H7 (cell line): ENCODE measurements around the gene KCNH1. TPM values are rescaled to one million over a fixed set of nuclear protein-coding genes. Genes with fewer than 3 reads are reported as not detected.
"Not testable (repeated sequence)": the region's sequence is repeated elsewhere in the genome, so short reads cannot be mapped to it uniquely, and the experiment has no call there.

Experiments
- DNase-seq: peaks from one replicate; pipeline ENCODE4 v3.0.0; 2012
- H3K27me3 ChIP-seq: 2 replicates; pipeline ENCODE4 v1.6.0; 2011; ENCODE audit warnings: mild to moderate bottlenecking, low read length; ENCODE audit not compliant: control insufficient read depth, insufficient read depth
- H3K36me3 ChIP-seq: replicated peaks from 2 replicates; pipeline ENCODE4 v1.5.1; 2011; ENCODE audit warnings: low read length; ENCODE audit not compliant: control insufficient read depth, insufficient read depth
- H3K4me3 ChIP-seq: 2 replicates; pipeline ENCODE4 v1.5.1; 2011; ENCODE audit warnings: low read depth, mild to moderate bottlenecking, control low read depth, low read length, moderate library complexity; ENCODE audit not compliant: insufficient read depth
- total RNA-seq: library from RNA; depleted of rRNA; stranded (reverse); fragments of >200 nt; shearing (Covaris generic); gene quantifications from 2 replicates; pipeline ENCODE4 v1.2.3, GENCODE V29; 2014

KCNH1 gene
- total RNA-seq, 1 experiment from 2014 or later: 0.07 TPM

DNA sequence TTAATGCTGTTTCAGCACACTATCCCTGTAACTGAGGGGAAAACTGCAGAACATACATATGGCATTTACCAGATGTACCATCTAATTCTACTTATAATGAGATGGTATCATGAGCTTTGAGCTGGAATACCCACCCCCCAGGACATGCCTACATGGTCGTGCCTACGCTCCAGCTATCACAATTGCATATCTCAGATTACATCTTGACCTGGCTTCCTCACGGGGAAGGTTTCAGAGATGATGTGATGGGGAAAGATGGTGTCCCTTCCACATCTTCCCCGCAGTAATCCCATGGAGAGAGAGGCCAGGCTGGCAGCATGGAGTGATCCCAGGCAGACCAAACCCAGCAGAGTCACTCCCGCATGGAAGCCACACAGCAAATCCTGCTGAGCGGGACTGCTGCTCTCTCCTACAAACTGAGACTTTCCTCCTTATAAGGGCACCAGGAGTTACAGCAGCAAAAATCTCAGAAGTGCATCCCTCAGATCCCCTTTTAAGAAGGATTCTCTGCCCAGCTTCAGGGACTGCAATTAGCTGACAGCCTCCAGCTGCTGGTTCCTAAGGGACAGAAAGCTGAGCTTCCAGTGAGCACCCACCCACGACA is 67.1 kb downstream of the KCNH1 start:
- H3K36me3 ChIP-seq: no peaks in the 10 kb centered on the region
- H3K4me3 ChIP-seq: no peak overlapping the region
- H3K27me3 ChIP-seq: no peaks in the 10 kb centered on the region
- no peak for DNase-seq

- not testable (repeated sequence) for DNase-seq
These were observed 92.1 kb downstream of the KCNH1 start for GRCh38 chr1:211041838-211042237.

GRCh38 chr1:211037095-211037494 is 96.9 kb downstream of the KCNH1 start:
- no peak for DNase-seq
- no peak overlapping the region for H3K4me3 ChIP-seq
- H3K27me3 ChIP-seq: no peaks in the 10 kb centered on the region
- no peaks in the 10 kb centered on the region for H3K36me3 ChIP-seq

More at GRCh38 chr1:211041838-211042237, 92.1 kb downstream of the KCNH1 start:
- H3K36me3 ChIP-seq, H3K27me3 ChIP-seq, H3K4me3 ChIP-seq: not testable (repeated sequence)

DNA sequence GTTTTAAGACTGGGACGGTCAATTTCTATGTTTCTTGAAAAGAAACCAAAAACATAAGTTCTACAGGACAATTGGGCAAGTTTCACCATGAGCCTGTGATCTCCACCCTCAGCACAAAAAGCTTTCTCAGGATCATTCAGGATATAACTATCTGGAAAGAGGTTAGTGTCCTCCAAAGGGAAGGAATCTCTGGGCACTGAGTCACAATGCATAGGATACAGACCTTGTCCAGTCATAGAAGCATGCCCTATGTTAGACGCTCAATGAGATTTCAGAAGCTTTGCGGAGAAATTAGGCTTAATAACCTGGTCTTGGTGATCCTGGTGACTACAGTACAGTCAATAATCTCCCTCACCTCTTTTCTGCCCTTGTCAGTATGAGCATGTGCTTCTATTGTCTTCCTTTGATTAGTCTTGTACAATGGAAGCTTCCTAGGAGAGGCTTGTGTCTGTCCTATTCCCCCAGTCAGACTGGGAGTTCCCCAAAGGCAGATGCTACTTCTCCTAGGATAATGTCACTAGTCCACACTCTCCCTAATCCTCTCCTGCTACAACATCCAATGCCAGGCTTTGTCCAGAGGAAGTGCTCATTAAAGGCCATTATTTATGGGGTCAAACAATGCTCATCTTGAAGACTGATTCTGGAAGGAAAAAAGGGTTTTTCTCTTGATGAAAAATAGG is 97.4 kb downstream of the KCNH1 start:
- H3K4me3 ChIP-seq: no peak overlapping the region
- H3K36me3 ChIP-seq: no peaks in the 10 kb centered on the region
- no peaks in the 10 kb centered on the region for H3K27me3 ChIP-seq
- DNase-seq: no peak

DNA sequence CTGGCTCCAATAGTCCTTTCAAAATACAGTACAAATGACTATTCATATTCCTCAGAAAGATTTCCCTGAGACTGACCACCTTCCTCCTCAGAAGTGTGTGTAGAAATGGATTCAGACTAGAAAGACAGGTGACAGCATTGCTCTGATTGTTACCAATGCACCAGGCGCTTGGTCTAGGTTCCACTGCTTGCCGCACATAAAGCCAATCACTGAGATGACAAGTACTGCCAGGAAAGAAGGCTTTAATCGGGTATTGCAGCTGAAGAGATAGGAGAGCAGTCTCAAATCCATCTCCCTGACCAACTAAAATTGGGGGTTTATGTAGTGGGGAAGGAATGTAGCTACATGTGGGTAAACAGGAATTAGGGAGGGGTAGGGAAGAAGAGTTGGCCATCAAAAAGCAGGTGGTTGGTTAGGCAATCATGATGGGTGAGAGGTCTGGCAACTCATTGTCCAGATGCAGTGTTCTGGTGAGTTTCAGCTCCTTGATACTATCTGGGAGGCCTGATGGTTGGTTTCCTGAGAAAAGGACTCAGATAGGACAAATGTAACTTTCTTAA is 98.0 kb downstream of the KCNH1 start:
- Histone ChIP-seq H3K4me3 (no peak overlapping the region), H3K36me3 (no peaks in the 10 kb centered on the region), H3K27me3 (no peaks in the 10 kb centered on the region)
- no peak for DNase-seq

- no peak for DNase-seq
- Histone ChIP-seq H3K4me3 (no peak overlapping the region), H3K27me3 (no peaks in the 10 kb centered on the region), H3K36me3 (no peaks in the 10 kb centered on the region)
These were observed 99.9 kb downstream of the KCNH1 start for GRCh38 chr1:211033921-211034525.

DNA sequence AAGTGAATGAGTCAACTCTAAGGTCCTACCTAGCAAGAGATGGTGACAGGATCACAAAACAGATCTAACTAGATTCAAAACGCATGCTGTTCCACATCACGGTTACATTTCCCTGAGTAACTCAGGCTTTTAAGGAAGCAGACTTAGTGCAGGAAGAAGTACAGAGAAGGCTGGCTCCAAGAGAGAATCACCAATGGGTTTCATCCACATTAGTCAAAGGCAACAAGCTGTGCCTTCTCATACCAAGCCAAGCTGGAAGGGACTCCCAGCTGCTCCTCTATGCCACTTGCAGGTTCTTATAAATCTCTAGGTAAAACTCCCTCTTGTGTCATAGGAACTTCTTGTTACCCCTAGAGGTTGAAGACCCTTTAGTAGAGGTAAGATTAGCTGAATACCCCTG is 109.0 kb downstream of the KCNH1 start:
- Histone ChIP-seq H3K36me3 (no peaks in the 10 kb centered on the region), H3K4me3 (no peak overlapping the region), H3K27me3 (no peaks in the 10 kb centered on the region)
- no peak for DNase-seq

GRCh38 chr1:211019266-211019665 is 114.7 kb downstream of the KCNH1 start:
- H3K4me3 ChIP-seq: no peak overlapping the region
- no peaks in the 10 kb centered on the region for H3K36me3 ChIP-seq
- no peaks in the 10 kb centered on the region for H3K27me3 ChIP-seq
- no peak for DNase-seq

GRCh38 chr1:211018690-211019089 is 115.3 kb downstream of the KCNH1 start:
- Histone ChIP-seq H3K27me3 (no peaks in the 10 kb centered on the region), H3K4me3 (no peak overlapping the region), H3K36me3 (no peaks in the 10 kb centered on the region)
- no peak for DNase-seq

DNA sequence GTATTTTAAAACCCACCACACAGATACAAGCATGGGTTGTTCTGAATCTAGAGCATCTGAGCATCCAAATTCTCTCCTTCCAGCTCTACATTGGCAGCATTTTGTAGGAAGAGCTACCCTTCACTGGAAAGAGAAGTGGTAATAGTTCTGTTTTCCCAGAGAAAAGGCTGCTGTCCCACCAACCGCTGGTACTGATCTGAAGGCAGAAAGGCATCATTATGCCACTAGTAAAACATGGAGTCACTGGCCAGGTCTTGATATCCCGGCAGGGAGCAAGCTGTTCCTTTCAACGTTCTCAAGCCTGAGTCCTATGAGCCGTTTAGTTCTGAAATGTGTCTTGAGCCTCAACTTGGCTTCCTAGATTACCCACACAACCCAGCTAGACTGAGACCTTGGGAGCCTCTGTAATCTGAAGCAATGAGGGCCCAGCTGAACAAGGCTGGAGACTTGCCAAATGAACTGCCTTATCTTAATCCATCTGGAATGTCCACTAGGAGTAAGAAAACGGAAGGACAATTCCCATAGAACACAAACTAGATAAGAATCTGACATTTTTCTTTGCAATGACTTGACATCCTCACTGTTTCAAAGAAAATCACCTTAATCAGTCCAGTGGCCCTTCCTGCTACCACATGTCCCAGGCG is 116.8 kb downstream of the KCNH1 start:
- Histone ChIP-seq H3K27me3 (no peaks in the 10 kb centered on the region), H3K36me3 (no peaks in the 10 kb centered on the region), H3K4me3 (no peak overlapping the region)
- no peak for DNase-seq

DNA sequence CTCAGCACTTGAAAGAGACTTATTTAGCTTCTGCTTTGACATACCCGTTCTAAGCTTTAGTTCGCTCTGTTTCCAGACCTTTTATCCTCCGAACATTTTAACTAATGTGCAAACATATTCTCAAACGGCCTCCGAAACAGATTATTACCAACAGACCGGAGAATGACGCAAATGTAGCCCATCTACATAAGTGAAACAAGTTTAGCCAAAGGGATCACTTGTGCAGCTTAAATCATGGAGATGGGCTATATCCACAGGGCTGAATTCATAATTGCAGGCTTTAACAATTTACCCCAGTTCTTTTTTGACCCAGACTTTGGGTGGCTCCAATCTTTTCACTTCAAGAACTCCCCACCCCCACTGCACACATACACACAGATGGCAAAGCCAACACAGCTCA is 119.7 kb downstream of the KCNH1 start:
- Histone ChIP-seq H3K4me3 (no peak overlapping the region), H3K36me3 (no peaks in the 10 kb centered on the region), H3K27me3 (no peaks in the 10 kb centered on the region)
- no peak for DNase-seq

DNA sequence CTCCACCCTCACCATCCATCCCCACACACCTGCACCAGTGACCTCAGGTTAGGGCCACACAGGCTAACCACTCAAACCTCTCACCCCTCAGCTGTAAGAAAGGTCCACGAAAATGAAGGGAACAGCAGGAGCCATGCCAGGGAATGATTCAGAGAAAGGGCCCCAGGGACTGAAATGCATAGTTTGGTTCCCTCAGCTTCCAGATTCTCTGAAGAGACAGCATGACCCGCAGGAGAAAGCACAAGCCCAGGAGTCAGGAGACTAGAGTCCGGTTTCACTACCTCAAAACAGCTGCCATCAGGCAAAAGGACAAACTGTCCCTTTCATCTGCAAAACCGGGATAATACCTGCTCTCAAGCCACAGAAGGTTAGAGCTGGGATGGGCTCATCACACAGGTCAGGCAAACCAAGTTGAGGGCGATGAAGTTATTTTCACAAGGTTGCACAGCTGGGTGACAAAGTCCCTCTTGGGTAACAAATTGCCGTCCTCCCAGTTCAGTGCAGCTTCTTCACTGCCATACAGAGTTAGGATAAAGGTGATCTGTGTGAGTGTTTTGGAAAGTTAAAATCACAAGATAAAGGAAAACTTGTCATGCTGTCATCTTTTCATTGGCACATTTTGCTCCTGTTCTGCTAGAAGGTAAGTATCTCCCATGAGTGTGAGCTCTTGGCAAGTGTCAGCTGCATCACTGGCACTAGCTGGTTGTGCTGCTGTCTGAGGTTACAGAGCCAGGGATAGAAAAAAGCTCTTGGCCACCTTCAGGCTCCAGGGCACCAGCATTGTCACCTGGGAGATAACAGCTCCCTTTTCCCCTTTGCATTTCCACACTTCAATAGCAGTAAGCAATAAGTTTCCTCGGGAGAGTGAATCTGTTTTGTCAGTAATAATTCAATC is 120.4 kb downstream of the KCNH1 start:
- Histone ChIP-seq H3K4me3 (no peak overlapping the region), H3K27me3 (no peaks in the 10 kb centered on the region), H3K36me3 (no peaks in the 10 kb centered on the region)
- no peak for DNase-seq

DNA sequence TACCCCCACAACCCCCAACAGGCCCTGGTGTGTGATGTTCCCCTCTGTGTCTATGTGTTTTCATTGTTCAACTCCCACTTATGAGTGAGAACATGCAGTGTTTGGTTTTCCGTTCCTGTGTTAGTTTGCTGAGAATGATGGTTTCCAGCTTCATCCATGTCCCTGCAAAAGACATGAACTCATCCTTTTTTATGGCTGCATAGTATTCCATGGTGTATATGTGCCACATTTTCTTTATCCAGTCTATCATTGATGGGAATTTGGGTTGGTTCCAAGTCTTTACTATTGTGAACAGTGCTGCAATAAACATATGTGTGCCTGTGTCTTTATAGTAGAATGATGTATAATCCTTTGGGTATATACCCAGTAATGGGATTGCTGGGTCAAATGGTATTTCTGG is 122.8 kb downstream of the KCNH1 start:
- not testable (repeated sequence) for DNase-seq, H3K36me3 ChIP-seq, H3K27me3 ChIP-seq, H3K4me3 ChIP-seq

DNA sequence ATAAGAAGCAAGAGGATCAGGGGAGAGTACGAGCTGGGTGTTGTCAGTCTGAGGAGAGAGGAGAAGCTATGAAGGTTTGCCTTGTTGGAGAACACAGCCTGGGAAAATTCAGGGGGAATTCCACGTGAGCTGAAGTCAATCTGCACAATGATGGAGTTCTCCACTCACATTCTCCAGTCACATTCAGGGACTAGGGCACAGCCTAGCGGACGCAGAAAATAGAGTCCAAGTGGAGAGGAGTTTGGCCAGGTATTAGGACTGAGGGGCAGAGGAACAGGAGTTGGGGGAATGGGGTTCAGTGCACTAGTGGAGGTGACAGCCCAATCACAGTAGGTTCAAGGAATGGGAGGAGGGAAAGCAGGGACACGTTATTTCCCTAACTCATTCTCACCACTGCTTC is 124.0 kb downstream of the KCNH1 start:
- Histone ChIP-seq H3K27me3 (no peaks in the 10 kb centered on the region), H3K36me3 (no peaks in the 10 kb centered on the region), H3K4me3 (no peak overlapping the region)
- no peak for DNase-seq
